T-helper 2 cell (primary cell): ENCODE results near the gene GJA4.

Source experiments
- DNase-seq, 5 experiments: peaks; one replicate each; pipeline versions ENCODE4 v3.0.0 to v3.0.0-alpha.2; 2012 to 2022
- total RNA-seq, 2 donors: gene quantifications; one replicate each; lab custom pipeline; 2026; lab: John Stamatoyannopoulos, UW

Gene GJA4
- 0 reads per million in 2 donors for total RNA-seq

DNA sequence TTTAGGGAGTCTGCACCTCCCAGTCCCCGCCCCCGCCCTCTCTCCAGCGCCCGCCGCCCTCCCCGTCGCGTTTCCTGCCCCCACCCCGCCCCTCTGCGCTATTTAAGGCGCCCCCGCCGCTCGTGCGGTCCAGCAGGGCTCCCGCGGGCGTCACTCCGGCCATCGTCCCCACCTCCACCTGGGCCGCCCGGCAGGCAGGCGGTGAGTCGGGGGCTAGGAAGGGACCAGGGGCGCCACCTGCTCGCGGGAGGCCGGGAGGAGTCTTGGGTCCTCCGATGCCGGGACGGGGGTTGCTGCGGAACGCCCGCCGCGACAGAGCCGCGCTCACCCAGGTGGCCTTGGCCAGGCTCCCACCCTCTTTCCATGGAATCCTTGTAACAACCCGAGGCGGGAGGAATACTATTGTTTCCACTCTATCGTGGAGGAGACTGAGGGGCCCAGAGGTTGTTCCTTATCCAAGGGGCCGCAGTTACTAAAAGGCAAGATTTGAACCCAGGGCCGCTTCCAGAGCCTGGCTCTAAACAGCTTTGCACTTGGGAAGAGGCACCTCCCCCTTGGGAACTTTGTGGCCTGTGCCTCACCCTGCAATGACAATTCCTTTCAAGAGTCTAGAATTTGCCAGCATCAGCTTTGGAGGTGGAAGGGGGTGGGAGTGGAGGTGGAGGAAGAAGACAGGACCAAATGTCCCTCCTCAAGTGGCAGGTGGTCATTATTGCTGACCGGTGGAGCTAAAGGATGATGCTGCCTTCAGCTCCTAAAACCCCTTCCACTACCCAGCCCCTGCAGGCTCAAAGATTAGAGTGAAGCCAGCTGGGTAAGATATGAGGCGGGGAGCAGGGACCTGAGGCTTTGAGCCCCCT lies at the start of gene GJA4:
GJA4 (plus strand) TSS at position 132 of the 860 bp plus-strand sequence. CDS start 1,215 bp downstream, outside the sequence.
- no peak for DNase-seq

DNA sequence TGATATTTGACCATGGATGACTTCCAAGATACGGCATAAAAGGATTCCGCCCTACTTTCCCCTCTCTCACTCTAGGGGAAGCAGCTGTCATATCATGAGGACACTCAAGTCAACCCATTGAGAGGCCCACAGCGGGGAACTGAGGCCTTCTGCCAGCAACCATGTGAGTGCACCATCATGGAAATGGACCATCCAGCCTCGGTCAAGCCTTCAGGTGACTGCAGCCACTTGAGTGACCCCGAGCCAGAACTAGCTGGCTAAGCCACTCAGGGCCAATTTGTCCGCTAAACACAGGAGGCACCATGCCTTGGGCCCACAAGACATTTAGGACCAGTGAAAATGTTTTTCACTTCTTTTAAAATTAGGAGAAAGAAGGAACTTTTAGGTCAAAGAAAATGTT lies 49.0 kb upstream of the GJA4 start:
- DNase-seq: no peak

DNA sequence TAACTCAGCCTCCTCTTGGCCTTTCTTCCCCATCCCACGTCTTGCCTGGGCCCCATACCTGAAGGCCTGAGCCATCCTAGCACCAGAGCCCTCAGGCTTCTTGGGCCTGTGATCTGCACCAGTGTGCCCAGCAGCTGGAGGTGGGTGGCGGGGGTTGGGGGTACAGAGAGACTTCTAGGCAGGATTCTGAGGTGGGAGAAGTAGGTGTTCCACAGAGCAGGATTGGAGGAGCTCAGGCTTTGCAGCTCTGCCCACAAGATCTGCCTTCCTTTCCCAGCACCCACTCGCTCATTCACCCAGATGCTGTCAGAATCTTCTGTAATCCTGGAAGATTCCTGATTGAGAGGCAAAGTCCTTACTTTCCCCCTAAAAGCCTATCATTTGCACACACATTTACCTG lies 47.9 kb upstream of the GJA4 start:
- DNase-seq: no peak

DNA sequence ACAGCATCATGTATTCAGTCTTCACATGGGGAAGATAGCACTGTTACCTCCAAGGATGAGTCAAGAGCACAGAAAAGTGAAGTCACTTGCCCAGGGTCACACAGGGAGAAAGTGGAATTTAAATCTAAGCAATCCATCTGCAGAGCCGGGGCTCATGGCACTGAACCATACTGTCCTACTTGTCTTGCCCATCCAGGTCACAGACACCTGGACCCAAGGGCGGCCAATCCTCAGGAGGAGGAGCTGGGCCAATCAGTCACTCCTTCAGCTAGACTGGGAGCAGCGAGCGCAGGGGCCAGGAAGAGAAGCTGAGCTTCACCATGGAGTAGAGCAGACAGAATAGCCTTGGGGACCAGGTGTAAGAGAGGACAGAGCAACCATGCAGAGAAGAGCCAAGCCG lies 47.1 kb upstream of the GJA4 start:
- DNase-seq: no peak

DNA sequence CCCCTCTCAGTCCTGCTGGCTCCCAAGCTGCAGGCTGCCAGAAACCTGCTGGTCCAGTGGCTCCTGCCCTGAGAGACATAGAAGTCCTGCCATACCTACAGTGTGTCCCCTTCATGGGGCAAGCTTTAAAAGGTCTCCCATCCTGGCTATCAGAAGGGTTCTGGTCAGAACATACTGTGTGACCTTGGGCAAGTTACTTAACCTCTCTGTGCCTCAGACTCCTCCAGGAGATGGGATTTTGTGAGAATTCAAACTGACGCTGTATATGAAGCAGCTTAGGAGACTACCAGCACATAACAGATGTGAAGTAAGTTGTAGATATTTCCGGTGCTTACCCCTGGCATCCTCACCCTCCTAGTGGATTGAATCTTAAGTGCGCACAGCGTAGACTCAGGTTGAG lies 46.7 kb upstream of the GJA4 start:
- DNase-seq: no peak

DNA sequence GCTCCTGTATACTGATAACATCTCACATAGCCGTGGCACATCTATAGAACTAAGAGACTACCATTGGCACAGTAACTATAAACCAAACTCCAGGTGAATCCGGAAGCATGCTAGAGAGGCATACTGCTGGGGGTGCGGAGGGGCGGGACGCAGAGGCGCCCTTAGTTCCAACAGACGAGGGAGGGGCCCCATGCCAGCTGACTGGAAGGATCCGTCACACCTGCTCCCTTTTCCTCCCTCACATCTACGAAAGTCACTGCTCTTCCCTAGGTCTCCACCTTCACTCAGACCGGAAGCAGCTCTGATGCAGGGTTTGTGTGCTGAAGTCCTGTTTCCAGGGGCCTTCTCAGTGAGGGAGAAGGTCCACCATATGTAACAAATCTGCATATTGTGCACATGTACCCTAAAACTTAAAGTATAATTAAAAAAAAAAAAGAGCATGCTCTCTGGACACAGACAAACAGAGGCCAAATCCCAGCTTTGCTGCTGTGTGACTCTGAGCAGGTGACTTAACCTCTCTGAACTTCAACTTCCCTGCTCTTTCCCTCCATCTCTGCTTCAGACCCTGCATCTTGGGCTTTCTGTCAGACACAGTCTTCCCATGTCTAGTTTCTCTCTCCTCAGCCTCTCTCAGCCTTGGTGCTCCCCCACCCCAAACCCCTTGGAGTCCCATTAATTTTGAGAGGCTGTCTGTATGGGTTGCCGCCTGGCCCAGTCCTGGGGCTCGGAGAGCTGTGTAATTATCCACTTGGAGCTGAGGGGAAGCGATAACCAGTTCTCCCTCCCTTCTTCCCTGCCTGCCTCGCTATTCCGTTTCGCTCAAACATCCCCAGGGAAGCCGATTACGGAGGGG lies 45.8 kb upstream of the GJA4 start:
- no peak for DNase-seq

DNA sequence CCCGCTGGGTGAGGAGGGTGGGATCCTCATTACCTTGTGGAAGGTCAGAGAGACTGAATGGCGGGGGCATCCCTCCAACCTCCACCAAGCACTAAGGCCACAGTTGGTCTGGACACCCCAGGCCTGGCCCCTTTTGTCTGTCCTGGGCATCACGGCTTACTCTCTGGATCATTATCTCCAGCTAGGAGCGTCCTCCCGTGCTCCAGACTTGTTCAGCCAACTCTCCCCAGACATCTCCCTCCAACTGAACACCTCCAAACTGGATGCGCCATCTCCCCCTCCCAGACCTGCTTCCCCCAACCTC lies 45.2 kb upstream of the GJA4 start:
- no peak for DNase-seq

DNA sequence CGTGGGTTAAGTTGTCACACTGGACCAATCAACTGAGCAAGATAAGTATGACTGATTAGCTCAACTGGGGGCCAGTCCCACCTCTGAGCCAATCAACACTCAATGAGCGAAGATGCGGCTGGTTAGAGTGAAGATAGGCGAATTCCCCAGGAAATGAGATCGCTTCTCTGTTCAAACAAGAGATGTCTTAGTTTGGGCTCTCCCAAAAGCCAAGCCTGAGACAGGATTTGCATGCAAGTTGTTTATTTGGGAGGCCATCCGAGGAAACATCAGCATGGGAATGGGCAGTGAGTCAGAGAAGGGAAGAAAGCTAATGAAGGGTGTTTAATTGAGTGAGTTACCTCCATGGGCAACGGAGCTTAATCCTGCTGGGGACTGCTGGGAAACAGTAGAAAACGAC lies 42.8 kb upstream of the GJA4 start:
- DNase-seq: no peak

DNA sequence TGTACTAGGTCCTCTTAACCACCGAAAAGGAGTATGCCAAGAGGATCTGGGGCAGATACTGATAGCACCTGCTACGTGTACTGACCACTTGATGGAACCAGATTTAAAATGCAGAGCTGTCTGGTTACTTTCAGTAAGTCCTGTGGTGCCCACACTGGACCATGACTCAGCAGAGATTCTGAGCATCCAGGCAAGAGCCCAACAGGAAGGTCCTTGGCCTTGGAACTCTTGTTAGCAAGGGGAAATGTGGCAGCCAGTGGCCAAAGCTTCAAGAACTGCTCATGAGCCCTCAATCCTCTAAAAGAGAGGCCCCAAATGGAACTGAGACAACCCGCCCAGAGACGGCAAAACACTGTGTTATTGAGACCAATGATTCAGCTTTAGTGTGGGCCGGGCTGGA lies 42.2 kb upstream of the GJA4 start:
- DNase-seq: no peak

DNA sequence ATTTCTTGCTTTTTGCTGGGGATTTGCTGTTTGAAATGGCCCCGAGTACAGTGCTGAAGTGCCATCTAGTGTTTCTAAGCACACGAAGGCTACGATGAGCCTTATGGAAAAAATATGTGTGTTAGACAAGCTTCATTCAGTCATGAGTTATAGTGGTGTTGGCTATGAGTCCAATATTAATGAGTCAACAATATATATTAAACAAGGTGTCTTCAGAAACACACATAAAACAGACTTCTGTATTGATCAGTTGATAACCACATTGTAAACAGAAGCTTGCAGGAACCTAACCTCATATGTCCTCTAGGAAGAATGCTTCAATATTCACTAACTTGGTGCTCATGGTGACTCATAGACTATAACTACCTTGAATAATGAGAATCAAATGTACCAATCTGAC lies 39.6 kb upstream of the GJA4 start:
- no peak for DNase-seq

DNA sequence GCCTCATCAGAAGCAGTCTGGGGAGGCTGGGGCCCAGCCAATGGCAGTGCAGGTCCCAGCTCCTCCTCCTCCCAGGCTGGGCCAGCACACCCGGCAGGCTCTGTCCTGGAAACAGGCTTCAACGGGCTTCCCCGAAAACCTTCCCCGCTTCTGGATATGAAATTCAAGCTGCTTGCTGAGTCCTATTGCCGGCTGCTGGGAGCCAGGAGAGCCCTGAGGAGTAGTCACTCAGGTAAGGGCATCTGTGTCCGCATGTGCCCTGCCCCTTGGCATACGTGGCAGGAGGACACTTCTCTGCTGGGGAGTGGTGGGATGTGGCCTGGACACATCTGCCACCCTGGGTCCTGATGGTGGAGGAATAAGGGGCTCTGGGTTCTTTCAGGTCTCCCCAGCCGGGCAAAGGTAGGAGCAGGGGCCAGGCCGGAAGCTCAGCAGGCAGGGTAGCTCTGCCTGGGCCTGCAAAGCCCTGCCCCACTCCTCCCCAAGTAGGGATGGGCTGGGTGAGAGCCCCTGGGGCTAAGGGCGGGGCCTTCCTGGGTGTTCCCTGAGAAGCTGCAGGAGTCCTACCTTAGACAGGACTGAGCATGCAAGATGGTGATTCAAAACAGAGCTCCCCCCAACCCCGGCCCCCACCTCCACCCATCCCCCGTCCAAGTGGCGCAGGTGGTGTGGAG lies 37.7 kb upstream of the GJA4 start, which contains the start of gene GJB5:
GJB5 (plus strand) TSS at position 84 of the 674 bp plus-strand sequence. CDS start 2,284 bp downstream, outside the sequence.
- DNase-seq: no peak

DNA sequence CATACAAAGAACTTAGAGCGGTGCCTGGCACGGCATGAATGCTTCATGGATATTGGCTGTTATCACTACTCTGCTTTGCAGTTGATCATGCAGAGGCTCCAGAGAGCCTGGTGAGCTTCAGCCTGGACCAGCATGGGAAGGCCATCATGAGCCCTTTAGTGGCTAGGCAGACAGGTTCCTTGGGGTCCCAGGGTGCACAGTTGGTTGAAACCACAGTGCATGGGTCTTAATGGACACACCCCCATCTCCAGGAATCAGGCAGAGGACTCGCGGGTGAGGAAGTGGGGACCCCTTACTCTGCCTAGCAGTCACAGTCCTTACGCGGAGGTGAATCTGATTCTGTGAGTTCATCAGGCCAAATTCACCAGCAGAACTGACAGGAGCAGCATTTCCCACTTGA lies 36.8 kb upstream of the GJA4 start:
- no peak for DNase-seq

DNA sequence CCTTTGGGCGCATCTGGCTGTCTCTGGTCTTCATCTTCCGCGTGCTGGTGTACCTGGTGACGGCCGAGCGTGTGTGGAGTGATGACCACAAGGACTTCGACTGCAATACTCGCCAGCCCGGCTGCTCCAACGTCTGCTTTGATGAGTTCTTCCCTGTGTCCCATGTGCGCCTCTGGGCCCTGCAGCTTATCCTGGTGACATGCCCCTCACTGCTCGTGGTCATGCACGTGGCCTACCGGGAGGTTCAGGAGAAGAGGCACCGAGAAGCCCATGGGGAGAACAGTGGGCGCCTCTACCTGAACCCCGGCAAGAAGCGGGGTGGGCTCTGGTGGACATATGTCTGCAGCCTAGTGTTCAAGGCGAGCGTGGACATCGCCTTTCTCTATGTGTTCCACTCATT lies 35.4 kb upstream of the GJA4 start:
- no peak for DNase-seq

DNA sequence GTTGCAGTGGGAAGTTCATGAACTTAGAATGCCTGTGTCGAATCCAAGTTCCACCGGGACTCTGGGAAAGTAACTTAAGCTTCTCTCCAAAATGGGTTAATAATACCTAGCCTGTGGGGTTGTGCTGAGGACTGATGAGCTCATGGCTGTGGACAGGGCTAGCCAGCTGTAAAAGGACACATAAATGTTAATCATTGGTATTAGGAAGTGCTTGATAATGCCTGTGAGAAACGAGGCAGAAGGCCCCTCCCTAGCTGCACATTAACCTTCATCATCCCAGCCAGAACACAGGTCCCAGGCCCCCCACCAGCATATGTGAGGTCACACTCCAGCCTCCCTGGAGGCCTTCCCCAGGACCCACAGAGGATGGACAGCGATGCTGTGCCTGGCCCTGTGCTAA lies 34.0 kb upstream of the GJA4 start:
- DNase-seq: no peak

DNA sequence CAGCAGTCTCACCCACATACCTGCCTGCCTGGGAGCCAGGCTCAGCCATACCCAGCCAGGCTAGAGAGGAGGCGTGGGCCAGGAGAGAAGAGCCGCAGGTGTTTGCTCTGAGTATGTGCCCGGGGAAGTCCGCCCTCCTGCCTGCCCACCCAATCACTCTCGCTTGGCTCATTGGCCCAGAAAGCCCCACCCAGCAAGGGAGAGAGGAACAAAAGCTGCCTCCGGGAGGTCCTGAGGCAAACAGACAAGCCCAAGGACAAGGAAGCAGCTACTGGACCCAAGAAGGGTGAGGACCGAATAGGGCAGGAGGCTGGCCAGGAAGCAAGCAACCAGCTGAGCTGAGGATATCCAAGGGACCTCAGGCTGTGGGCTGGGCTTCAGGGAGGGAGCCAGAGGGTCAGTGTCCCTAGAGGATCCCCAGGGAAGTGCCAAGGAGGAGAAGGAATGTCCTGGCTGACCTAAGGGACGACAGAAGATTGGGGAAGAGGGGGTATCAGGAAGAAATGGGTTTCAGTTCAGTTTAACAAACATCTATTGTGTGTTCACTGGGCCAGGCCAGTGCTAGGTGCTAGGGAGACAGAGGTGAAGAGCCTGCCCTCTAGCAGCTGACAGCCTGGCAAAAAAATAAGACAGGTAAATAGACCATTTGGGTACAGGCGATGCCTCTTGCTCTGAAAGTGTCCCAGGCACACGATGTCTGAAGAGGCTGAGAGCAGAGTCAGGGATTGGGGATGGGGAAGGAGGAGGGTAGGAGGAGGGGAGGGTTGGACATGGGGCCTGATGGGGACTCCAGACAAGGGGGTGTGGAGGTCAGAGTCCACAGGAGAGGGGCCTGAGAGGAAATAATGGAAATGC lies 33.1 kb upstream of the GJA4 start, which contains the start of gene GJB4:
GJB4 (plus strand) TSS at position 238 of the 855 bp plus-strand sequence. CDS start 1,515 bp downstream, outside the sequence.
- DNase-seq: no peak

DNA sequence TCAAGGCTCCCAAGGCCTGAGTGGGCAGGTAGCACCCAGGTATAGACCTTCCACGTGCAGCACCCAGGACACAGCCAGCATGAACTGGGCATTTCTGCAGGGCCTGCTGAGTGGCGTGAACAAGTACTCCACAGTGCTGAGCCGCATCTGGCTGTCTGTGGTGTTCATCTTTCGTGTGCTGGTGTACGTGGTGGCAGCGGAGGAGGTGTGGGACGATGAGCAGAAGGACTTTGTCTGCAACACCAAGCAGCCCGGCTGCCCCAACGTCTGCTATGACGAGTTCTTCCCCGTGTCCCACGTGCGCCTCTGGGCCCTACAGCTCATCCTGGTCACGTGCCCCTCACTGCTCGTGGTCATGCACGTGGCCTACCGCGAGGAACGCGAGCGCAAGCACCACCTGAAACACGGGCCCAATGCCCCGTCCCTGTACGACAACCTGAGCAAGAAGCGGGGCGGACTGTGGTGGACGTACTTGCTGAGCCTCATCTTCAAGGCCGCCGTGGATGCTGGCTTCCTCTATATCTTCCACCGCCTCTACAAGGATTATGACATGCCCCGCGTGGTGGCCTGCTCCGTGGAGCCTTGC lies 31.5 kb upstream of the GJA4 start:
- DNase-seq: no peak

DNA sequence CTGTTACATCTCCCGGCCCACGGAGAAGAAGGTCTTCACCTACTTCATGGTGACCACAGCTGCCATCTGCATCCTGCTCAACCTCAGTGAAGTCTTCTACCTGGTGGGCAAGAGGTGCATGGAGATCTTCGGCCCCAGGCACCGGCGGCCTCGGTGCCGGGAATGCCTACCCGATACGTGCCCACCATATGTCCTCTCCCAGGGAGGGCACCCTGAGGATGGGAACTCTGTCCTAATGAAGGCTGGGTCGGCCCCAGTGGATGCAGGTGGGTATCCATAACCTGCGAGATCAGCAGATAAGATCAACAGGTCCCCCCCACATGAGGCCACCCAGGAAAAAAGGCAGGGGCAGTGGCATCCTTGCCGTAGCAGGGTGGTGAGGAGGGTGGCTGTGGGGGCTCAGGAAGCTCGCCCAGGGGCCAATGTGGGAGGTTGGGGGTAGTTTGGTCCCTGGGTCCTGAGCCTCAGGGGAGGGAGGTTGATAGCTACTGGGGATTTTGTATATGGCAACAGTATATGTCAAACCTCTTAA lies 31.0 kb upstream of the GJA4 start:
- no peak for DNase-seq

DNA sequence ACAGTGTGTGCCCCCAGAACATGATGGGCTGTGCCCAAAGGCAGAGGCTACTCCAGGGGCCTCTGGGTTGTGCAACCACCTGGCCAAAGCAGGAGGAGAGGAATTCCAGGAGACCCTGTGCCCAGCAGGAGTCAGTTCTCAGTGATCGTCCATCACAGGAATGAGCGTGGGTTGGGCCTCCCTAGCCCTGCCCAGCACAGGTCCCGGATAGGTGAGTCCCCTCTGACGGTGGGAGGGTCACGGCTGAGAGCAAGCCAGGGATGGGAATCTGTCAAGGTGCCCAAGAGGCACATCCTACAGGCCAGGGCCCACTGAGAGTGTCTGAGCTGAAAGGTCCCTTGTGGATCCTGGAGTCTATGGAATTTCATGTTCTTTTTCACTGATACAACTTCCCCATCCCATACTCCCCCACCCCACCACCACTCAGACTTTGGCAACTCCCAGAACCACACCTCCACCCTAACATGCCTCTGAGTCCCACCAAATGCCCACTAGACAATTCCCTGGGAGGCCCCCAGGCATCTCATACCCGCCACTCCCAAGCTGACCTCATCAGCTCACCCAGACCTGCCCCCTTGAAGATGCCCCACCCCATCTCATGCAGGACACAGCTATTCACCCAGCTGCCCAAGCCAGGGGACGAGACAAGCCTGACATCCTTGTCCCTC lies 30.2 kb upstream of the GJA4 start:
- DNase-seq: no peak

DNA sequence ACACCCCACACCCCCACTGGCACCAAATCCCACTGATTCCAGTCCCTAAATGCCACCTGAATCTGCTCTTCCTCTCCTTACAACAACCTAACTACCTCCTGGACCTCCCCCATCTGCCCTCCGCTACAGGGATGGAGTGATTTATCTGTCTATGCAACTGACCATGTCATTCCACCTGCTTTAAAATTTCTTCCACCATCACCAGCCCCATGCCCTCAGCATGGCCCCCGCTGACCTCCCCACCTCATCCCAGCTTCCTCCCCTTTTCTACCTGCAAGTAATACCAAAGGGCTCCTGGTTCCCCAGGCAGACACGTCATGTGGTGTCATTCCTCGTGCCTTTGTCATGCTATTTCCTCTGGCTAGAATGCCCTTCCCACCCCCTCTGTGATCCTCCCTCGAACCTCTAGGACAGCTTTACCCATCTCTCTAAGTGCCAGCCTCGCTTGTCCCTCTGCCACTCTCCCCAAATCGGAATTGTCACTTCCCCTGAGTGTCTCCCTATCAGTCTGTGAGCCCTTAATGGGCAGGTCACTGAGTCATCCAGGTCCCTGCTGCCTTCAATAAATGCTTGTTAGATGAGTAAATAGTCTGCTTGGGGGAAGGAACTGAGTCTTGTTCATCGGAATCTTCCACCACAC lies 29.5 kb upstream of the GJA4 start:
- DNase-seq: no peak

DNA sequence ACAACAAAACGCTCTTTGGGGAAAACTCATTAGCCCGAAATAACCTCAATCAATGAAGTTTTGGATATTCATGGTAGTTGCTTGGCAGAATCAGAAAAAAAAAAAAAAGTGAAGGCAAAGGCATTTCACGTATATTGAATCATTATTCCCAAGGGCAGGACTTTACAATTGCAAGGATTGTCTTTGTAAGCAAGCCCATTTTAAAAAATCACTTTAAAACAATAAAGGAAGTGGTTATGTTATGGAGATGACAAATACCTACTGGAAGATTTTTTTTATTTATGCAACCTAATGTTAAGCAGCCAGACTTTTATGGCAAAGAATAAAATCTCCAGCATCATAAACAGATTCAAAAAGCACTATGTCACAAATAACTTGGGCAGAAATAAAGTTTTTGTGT lies 23.9 kb upstream of the GJA4 start:
- no peak for DNase-seq
